ELF-1 (cell line): ENCODE data around the gene YAF2.
A peak's percentile ranks its signal among the peaks of the same experiment; 100 is the strongest.

Experiments used
- DNase-seq: peaks from one replicate; pipeline ENCODE4 v3.0.0-alpha.2; 2016; ENCODE audit warnings: low read depth, low spot score

YAF2 gene

GRCh38 chr12:42238240-42239140, at the start of gene YAF2:
Gene YAF2, minus strand, starts transcription at chr12:42238248. Its CDS starts 68 bp downstream, at chr12:42238180.
- peak; percentile 81 for DNase-seq

- no peak for DNase-seq
Measured at GRCh38 chr12:42286741-42287140, 48.7 kb upstream of the YAF2 start.

GRCh38 chr12:42285431-42285830, 47.4 kb upstream of the YAF2 start:
- DNase-seq, result no peak

- DNase-seq, result no peak
Measured at GRCh38 chr12:42284876-42285275, 46.8 kb upstream of the YAF2 start.

GRCh38 chr12:42284157-42284556, 46.1 kb upstream of the YAF2 start:
- no peak for DNase-seq

- no peak for DNase-seq
Measured at GRCh38 chr12:42283739-42284138, 45.7 kb upstream of the YAF2 start.

- DNase-seq, result no peak
Measured at GRCh38 chr12:42282294-42282693, 44.2 kb upstream of the YAF2 start.

GRCh38 chr12:42281844-42282243, 43.8 kb upstream of the YAF2 start:
- DNase-seq, result no peak

GRCh38 chr12:42281278-42281677, 43.2 kb upstream of the YAF2 start:
- no peak for DNase-seq

- DNase-seq, result no peak
Measured at GRCh38 chr12:42278128-42278510, 40.1 kb upstream of the YAF2 start.

GRCh38 chr12:42277396-42278127, 39.5 kb upstream of the YAF2 start:
- DNase-seq, result no peak

GRCh38 chr12:42275499-42275898, 37.5 kb upstream of the YAF2 start:
- no peak for DNase-seq

GRCh38 chr12:42273706-42274105, 35.7 kb upstream of the YAF2 start:
- DNase-seq, result no peak

GRCh38 chr12:42270596-42270995, 32.5 kb upstream of the YAF2 start:
- no peak for DNase-seq

- DNase-seq, result no peak
Measured at GRCh38 chr12:42267413-42268190, 29.6 kb upstream of the YAF2 start.

GRCh38 chr12:42266579-42267230, 28.7 kb upstream of the YAF2 start:
- no peak for DNase-seq

GRCh38 chr12:42262271-42262670, 24.2 kb upstream of the YAF2 start:
- no peak for DNase-seq

GRCh38 chr12:42261708-42262107, 23.7 kb upstream of the YAF2 start:
- DNase-seq, result no peak

- no peak for DNase-seq
Measured at GRCh38 chr12:42260518-42260917, 22.5 kb upstream of the YAF2 start.

GRCh38 chr12:42259699-42260098, 21.7 kb upstream of the YAF2 start:
- no peak for DNase-seq

GRCh38 chr12:42255866-42256261, 17.8 kb upstream of the YAF2 start:
- DNase-seq, result no peak
